HG03565 (cell line): ENCODE measurements around the gene NHS.

ENCODE experiments used
- ATAC-seq: cut with Tn5 transposase; IDR thresholded peaks from one replicate; pipeline ENCODE4 v1.9.1; 2021; ENCODE audit warnings: mild to moderate bottlenecking, moderate library complexity; ENCODE audit not compliant: unreplicated experiment

Gene NHS

GRCh38 chrX:17748684-17749083 lies 373.7 kb downstream of the NHS start:
- no peak for ATAC-seq

GRCh38 chrX:17750436-17750835 lies 375.4 kb downstream of the NHS start:
- ATAC-seq, result no peak

GRCh38 chrX:17758382-17758781 lies 383.4 kb downstream of the NHS start:
- ATAC-seq, result peak; percentile 71

GRCh38 chrX:17759990-17760389 lies 385.0 kb downstream of the NHS start:
- ATAC-seq, result no peak

DNA sequence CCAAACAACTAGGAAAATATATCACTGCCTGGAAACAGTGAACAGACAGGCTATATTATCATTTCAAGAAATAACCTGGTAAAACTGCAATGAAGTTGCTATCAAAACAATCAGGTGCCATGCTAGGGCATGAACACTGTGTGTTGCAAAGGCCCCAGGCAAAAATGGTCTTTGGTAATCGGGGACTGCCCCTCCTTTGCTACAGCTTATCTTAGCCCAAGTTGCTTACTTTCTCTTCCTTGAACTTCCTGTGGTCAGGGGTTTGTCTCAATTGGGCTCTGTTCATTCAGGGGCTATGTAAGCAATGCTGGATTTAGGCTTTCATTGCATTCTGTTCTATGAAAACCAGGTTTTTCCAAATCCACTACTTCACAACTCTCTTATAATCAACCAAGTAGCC lies 392.7 kb downstream of the NHS start:
- no peak for ATAC-seq

- ATAC-seq, result no peak
Measured at GRCh38 chrX:17768997-17769396, 394.0 kb downstream of the NHS start.

DNA sequence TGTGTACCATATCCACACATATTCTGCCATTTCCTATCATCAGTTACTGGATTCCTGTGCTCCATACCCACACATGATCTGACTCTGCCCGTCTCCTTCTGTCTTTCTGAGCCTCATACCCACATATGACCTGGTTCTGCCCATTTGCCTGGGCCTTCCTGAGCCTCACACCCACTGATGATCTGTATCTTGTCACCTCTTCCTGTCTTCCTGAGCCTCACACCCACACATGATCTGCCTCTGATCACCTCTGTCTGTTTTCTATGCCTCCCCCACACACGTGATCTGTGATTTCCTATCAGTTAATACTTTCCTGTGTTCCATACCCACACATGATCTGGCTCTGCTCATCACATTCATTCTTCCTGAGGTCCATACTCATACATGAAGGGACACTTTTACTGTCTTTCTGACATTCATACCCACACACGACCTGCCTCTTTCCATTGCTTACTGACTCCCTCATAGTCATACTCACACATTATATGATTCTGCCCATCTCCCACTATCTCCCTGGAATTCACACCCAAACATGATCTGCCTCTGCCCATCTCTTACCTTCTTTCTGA lies 394.8 kb downstream of the NHS start:
- ATAC-seq, result no peak

- ATAC-seq, result no peak
Measured at GRCh38 chrX:17773221-17773876, 398.3 kb downstream of the NHS start.

DNA sequence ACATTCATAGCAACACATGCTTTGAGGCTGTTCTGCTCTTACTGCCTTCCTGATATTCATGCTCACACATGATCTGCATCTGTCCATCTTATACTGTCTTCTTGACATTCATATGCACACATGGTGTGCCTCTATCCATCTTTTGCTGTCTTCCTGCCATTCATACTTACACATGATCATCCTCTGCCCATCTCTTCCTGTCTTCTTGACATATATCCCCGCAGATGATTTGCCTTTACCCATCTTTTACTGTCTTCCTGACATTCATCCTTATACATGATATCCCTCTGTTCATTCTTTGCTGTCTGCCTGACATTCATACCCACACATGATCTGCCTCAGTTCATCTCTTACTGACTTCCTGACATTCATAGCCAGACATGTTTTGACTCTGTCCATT lies 399.1 kb downstream of the NHS start:
- no peak for ATAC-seq

DNA sequence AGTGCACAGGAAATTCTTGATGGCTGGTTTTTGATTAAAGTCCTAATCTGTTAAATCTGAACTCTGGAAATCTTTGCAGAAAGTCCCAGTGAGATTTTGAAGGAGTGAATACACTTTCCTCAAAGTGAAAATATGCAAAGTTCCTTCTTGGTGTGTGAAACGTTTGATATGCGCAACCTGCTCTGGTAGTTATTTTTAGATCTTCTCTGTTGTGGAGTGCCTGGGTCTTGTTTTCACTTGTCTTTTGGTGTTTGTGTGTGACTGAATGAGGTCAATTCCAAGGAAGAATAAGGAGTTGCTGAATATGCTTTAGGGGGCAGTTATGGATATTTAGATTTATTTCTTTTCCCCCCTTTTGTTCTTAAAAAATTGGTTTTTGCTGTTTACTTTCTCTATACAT lies 404.0 kb downstream of the NHS start:
- ATAC-seq, result no peak

- no peak for ATAC-seq
Measured at GRCh38 chrX:17779434-17779833, 404.4 kb downstream of the NHS start.
